HCT116 (cell line): Measurements from ENCODE around the gene ALG2. TPM values are rescaled to one million over a fixed set of nuclear protein-coding genes. Genes with fewer than 3 reads are reported as not detected.

ENCODE experiments used
- ATAC-seq: fragments of 200-7000 bp; cut with Tn5 transposase; 2 replicates; pipeline ENCODE4 v1.9.1; 2020; ENCODE audit warnings: mild to moderate bottlenecking, moderate library complexity
- BruUV-seq: library from RNA; stranded (reverse); fragments of 400-500 nt; replicated peaks from 2 replicates; lab custom pipeline; 2021; lab: Mats Ljungman, UMichigan
- CTCF ChIA-PET: fragments of 300-600 bp; sonication (Branson Sonifier 250); formaldehyde crosslinking; loops from one replicate; lab custom pipeline; 2021; ENCODE audit warnings: antibody characterized with exemption; lab: Charles Lee
- POLR2A ChIA-PET: fragments of 300-600, 350-600 bp; sonication (Branson Sonifier 250); formaldehyde crosslinking; loops from one replicate; lab custom pipeline; 2021; ENCODE audit warnings: antibody characterized with exemption; lab: Charles Lee
- RAD21 ChIA-PET, 2 experiments: fragments of 300-600 bp; sonication (Branson Sonifier 250); formaldehyde crosslinking; loops; one replicate each; lab custom pipeline; 2023; ENCODE audit warnings: low total read pairs in 2 of 2; ENCODE audit not compliant: uncharacterized antibody in 2 of 2, unreplicated experiment in 2 of 2, low non-redundant PET in 1 of 2; lab: Charles Lee
- DNase-seq: peaks from one replicate; pipeline ENCODE4 v3.0.0-alpha.2; 2010; ENCODE audit warnings: low read depth, low spot score
- H2AFZ ChIP-seq: fragments of 200-600 bp; shearing (Covaris generic), sonication (generic); 2 replicates; pipeline ENCODE4 v1.6.1; 2017; ENCODE audit warnings: low read depth, mixed run types, mixed read lengths, antibody characterized with exemption, low read length; ENCODE audit not compliant: poor library complexity, severe bottlenecking
- H3K27ac ChIP-seq: 2 replicates; pipeline ENCODE4 v1.5.1; 2012; ENCODE audit warnings: low read depth, low read length
- H3K27me3 ChIP-seq: fragments of 200-600 bp; sonication (generic); 2 replicates; pipeline ENCODE4 v1.6.1; 2016; ENCODE audit warnings: mixed run types, low read length, mixed read lengths; ENCODE audit not compliant: insufficient read depth
- H3K36me3 ChIP-seq, 2 experiments: fragments of 200-500 bp in 1 of 2; fragments of 200-600 bp in 1 of 2; sonication (Bioruptor generic) in 1 of 2; sonication (generic) in 1 of 2; 2 replicates each; pipeline versions ENCODE4 v1.5.1 to v1.6.1; 2014 to 2016; ENCODE audit warnings: low read length in 2 of 2, inconsistent platforms in 1 of 2, mixed read lengths in 1 of 2, mixed run types in 1 of 2; ENCODE audit not compliant: insufficient read depth in 2 of 2, control insufficient read depth in 1 of 2
- H3K4me1 ChIP-seq, 2 experiments: fragments of 200-600 bp in 1 of 2; sonication (generic) in 1 of 2; 2 replicates each; pipeline versions ENCODE4 v1.5.1 to v1.6.1; 2012 to 2017; ENCODE audit warnings: low read length in 2 of 2, inconsistent platforms in 1 of 2, mild to moderate bottlenecking in 1 of 2, mixed read lengths in 1 of 2, mixed run types in 1 of 2, moderate library complexity in 1 of 2; ENCODE audit not compliant: insufficient read depth in 2 of 2, control insufficient read depth in 1 of 2
- H3K4me2 ChIP-seq: fragments of 200-600 bp; sonication (generic); 2 replicates; pipeline ENCODE4 v1.6.1; 2017; ENCODE audit warnings: mixed run types, low read length, mixed read lengths
- H3K4me3 ChIP-seq, 2 experiments: fragments of 200-600 bp in 1 of 2; sonication (generic) in 1 of 2; replicated peaks in 1 of 2; 2 replicates each; pipeline ENCODE4 v1.5.1; 2011 to 2016; ENCODE audit warnings: low read length in 2 of 2, control low read depth in 1 of 2, low read depth in 1 of 2, mild to moderate bottlenecking in 1 of 2, mixed read lengths in 1 of 2, mixed run types in 1 of 2
- H3K79me2 ChIP-seq: fragments of 200-600 bp; sonication (generic); 2 replicates; pipeline ENCODE4 v1.6.1; 2017; ENCODE audit warnings: mild to moderate bottlenecking, mixed run types, low read length, moderate library complexity, mixed read lengths; ENCODE audit not compliant: insufficient read depth
- H3K9ac ChIP-seq: fragments of 200-600 bp; sonication (generic); 2 replicates; pipeline ENCODE4 v1.6.1; 2016; ENCODE audit warnings: low read length, mixed read lengths
- H3K9me2 ChIP-seq: fragments of 200-600 bp; sonication (generic), shearing (Covaris generic); 2 replicates; pipeline ENCODE4 v1.6.1; 2017; ENCODE audit warnings: mixed run types, mild to moderate bottlenecking, moderate library complexity; ENCODE audit not compliant: insufficient read depth
- H3K9me3 ChIP-seq, 2 experiments: fragments of 200-500 bp in 1 of 2; fragments of 200-600 bp in 1 of 2; sonication (Bioruptor generic) in 1 of 2; sonication (generic) in 1 of 2; 2 replicates each; pipeline ENCODE4 v1.6.1; 2014 to 2017; ENCODE audit warnings: low read length in 2 of 2, mixed read lengths in 2 of 2, inconsistent platforms in 1 of 2, low read depth in 1 of 2, mild to moderate bottlenecking in 1 of 2, mixed run types in 1 of 2, moderate library complexity in 1 of 2; ENCODE audit not compliant: control insufficient read depth in 1 of 2, insufficient read depth in 1 of 2
- H4K20me1 ChIP-seq: fragments of 200-600 bp; sonication (generic), shearing (Covaris generic); 2 replicates; pipeline ENCODE4 v1.6.1; 2017; ENCODE audit warnings: mixed run types, mild to moderate bottlenecking, moderate library complexity; ENCODE audit not compliant: insufficient read depth
- EZH2phosphoT487 ChIP-seq: fragments of 200-600 bp; IDR thresholded peaks from 2 replicates; pipeline ENCODE4 v1.6.1; 2018; ENCODE audit warnings: antibody characterized with exemption, borderline replicate concordance
- FOSL1 ChIP-seq: IDR thresholded peaks from 2 replicates; pipeline ENCODE4 v1.6.1; 2012; ENCODE audit warnings: low read depth
- POLR2AphosphoS5 ChIP-seq: IDR thresholded peaks from 2 replicates; pipeline ENCODE4 v1.6.1; 2011; ENCODE audit warnings: mild to moderate bottlenecking, low read depth, low read length, moderate library complexity
- SP1 ChIP-seq: IDR thresholded peaks from 2 replicates; pipeline ENCODE4 v1.6.1; 2012; ENCODE audit warnings: low read depth
- TCF7L2 ChIP-seq: IDR thresholded peaks from 2 replicates; pipeline ENCODE4 v1.7.0; 2011; ENCODE audit warnings: borderline replicate concordance, inconsistent platforms; ENCODE audit not compliant: insufficient read depth, insufficient read length; ENCODE audit errors: extremely low read depth
- YY1 ChIP-seq: IDR thresholded peaks from 2 replicates; pipeline ENCODE4 v1.6.1; 2011; ENCODE audit warnings: low read length, low read depth, moderate library complexity, mild to moderate bottlenecking; ENCODE audit not compliant: insufficient replicate concordance; ENCODE audit errors: extremely low read depth
- ZNF274 ChIP-seq: fragments of 200-500 bp; sonication (Bioruptor generic); IDR thresholded peaks from 2 replicates; pipeline ENCODE4 v1.6.1; 2014; ENCODE audit warnings: mild to moderate bottlenecking, low read depth, low read length, inconsistent platforms
- intact Hi-C: fragments of 100-400 bp; cut with micrococcal nuclease; formaldehyde crosslinking; loops from 2 replicates; pipeline ENCODE4 v1.10.0; 2022
- total RNA-seq: library from RNA; stranded (reverse); gene quantifications from one replicate; pipeline ENCODE4 v1.2.1, GENCODE V29; 2021; ENCODE audit not compliant: unreplicated experiment
- TF ChIP-seq, protein P1 (sequence below): IDR thresholded peaks from 2 replicates; pipeline ENCODE4 v1.6.1; 2012

ALG2 gene
- total RNA-seq, 1 experiment from 2014 or later = 27.9 TPM

DNA sequence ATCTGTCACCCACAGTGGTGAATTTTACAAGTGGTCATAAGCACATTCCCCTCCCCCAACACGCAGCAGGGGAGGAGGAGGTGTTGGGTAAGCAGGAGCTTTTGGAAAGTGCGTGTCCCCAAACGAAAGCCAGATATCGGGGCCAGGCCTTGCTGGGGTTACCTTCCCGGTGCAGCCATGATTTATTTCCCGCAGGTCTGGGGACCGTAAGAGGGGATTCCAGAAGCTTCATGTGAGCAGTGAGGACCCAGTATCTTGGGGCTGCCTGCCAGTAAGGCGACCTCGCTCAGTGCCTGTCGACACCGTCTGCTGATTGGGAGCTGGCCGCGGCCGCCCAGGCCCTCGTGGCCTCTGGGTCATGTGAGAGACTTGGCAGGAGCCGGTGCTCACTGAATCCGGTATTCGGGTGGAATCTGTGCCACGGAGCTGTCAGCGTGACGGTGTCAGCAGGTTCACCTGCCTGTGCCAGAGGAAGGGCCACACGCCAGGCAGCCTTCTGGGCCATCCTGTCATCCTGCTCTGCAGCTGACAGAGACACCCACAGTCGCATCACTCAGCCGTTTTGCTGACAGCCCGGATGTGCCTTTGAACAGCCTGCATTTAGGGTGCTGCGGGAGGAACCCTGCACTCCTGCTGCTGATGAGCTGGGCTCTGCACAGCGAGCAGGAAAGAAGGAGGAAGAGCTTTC is 37.6 kb upstream of the ALG2 start (continued):
- TF ChIP-seq SP1 (no peak), YY1 (no peak), ZNF274 (no peak)

DNA sequence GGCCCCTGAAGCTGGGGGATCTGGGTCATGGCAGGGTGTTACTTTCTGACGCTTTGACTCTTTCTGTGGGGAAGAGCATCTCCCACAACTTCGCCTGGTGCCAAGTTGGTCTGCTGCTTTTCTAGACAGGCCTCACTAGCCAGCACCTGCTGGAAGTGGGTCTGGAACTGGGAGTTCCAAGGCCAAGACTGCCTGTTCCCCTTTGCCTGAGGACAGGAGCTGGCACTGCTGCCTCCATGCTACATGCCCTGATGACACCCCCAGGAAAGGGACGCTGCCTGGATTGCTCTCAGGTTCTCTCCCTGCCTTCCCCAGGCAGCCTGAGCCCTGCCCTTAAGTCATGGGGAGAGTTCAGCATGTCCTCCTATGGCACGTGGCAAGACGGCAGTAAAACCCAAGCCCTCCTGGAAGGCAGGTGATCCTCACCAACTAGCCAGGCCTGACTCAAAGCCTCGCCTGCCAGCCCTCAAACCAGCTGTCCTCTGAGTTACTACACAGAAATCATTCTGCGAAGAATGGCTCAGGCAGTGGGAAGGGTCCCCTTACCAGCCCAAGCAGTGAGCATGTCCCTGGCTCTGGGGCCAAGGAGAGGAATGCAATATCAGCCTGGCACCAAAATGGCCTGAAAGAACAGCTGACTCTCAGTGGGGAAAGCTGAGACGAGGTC is 36.1 kb upstream of the ALG2 start:
- CTCF ChIA-PET = interaction anchor here (0.7 kb wide), 1 partner anchor 73 kb away, joined by 3 read pairs; no protein-coding TSS in a partner anchor

DNA sequence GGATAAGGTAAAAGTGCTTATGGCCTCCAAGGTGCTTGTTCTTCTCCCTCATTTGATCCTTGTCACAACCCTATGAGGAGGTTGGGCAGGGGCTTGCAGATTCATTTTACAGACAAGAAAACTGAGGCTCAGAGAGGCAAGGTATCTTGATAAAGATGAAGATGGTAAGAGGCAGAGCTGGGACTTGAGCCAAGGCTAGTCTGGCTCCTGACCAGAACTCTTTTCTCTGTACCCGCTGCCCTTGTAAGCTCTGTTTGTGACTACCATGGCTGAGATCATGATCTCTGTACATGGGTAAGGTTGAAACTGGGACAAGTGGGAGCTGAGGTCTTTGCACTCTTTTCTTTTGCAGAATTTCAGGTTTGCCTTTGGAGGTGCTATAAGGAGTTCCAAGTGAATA is 33.9 kb upstream of the ALG2 start:
- ChIA-PET RAD21 (no interaction called here), POLR2A (no interaction called here), CTCF (no interaction called here)
- H3K4me1 ChIP-seq = no peaks in the 10 kb centered on the region
- no peaks in the 10 kb centered on the region for H4K20me1 ChIP-seq
- no peaks in the 10 kb centered on the region for H3K79me2 ChIP-seq
- no TSS peak for BruUV-seq
- H3K9me2 ChIP-seq = no peaks in the 10 kb centered on the region
- H3K4me3 ChIP-seq = no peak overlapping the region
- H3K27ac ChIP-seq = no peak overlapping the region
- no peak overlapping the region for H2AFZ ChIP-seq
- no peaks in the 10 kb centered on the region for H3K9me3 ChIP-seq
- DNase-seq (no peak), ATAC-seq (no peak)
- H3K4me2 ChIP-seq = no peak overlapping the region
- intact Hi-C loops = no loop called here
- TF ChIP-seq SP1 (no peak), EZH2phosphoT487 (no peak), TCF7L2 (no peak)
- TF ChIP-seq, protein P1, sequence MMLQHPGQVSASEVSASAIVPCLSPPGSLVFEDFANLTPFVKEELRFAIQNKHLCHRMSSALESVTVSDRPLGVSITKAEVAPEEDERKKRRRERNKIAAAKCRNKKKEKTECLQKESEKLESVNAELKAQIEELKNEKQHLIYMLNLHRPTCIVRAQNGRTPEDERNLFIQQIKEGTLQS = no peak
- no peak overlapping the region for H3K9ac ChIP-seq
- H3K36me3 ChIP-seq = no peaks in the 10 kb centered on the region
- no peaks in the 10 kb centered on the region for H3K27me3 ChIP-seq

More for the DNA sequence above, 36.1 kb upstream of the ALG2 start:
- RAD21 ChIA-PET = no interaction called here
- H3K27ac ChIP-seq = no peak overlapping the region
- BruUV-seq = no TSS peak
- no peak overlapping the region for H3K4me3 ChIP-seq
- TF ChIP-seq POLR2AphosphoS5 = no peak
- TF ChIP-seq, protein P1 = no peak
- TF ChIP-seq FOSL1 = no peak
- TF ChIP-seq TCF7L2 = no peak
- TF ChIP-seq, all 23 proteins: peak for 0
- Histone ChIP-seq H3K9me2 (no peaks in the 10 kb centered on the region), H3K36me3 (no peaks in the 10 kb centered on the region), H3K27me3 (no peaks in the 10 kb centered on the region), H3K9ac (no peak overlapping the region), H3K9me3 (no peaks in the 10 kb centered on the region), H3K4me2 (no peak overlapping the region), H3K4me1 (no peaks in the 10 kb centered on the region), H4K20me1 (no peaks in the 10 kb centered on the region), H2AFZ (no peak overlapping the region), H3K79me2 (no peaks in the 10 kb centered on the region)
- DNase-seq (no peak), ATAC-seq (no peak)
- intact Hi-C loops = no loop called here
- POLR2A ChIA-PET = no interaction called here
